ENCODE measurements around the gene MAN2A2.
"Not testable (repeated sequence)": the region's sequence is repeated elsewhere in the genome, so short reads cannot be mapped to it uniquely, and the experiment has no call there.

Gene MAN2A2

DNA sequence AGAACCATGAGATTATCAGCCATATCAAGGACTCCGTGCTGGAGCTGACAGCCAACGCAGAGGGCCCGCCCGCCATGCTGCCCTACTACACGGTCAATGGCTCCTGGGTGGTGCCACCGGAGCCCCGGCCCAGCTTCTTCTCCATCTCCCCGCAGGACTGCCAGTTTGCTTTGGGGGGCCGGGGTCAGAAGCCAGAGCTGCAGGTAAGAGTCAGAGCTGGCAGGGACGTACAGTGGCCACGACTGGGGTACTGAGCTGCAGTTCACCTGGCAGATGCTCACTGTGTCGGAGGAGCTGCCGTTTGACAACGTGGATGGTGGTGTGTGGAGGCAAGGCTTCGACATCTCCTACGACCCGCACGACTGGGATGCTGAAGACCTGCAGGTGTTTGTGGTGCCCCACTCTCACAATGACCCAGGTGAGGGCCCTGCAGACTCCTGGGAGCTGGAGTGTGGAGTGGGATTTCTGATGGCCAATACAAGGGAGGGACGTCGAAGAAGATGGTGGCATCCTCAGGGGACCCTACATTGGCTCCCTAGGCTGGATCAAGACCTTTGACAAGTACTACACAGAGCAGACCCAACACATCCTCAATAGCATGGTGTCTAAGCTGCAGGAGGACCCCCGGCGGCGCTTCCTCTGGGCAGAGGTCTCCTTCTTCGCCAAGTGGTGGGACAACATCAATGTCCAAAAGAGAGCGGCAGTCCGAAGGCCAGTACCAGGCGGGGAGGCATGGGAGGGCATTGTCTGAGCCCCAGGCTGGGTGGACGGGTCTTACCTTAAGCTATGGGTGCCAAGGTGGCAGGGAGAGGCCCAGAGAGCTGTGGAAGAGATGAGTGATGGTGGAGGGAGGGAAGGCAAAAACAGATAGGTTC lies 2.4 kb downstream of the MAN2A2 start:
- DNase-seq: no peak

- no peak for DNase-seq
Measured at GRCh38 chr15:90906181-90906849, 3.2 kb downstream of the MAN2A2 start.

DNA sequence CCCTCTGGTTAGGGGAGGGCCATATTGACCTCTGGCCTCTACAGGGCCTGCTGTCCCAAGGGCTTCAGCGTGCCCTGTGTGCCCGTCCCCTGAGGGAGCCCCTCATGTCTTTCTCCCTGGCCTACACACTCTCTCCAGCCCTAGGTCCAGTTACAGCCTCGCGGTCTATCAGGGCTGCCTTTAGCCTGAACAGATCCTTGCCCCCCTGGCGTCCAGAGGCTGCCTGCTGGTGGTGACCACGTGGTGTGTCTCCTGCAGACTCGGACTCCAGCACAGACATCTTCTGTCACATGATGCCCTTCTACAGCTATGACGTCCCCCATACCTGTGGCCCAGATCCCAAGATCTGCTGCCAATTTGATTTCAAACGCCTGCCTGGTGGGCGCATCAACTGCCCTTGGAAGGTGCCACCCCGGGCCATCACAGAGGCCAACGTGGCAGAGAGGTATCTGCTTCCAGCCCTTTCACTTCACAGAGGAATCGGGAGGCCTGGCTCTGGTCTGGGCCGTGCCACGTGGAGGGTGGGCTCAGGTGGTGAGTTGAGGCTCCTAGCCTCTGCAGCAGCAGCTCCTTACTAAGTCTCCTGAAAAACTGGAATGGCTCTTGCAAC lies 4.1 kb downstream of the MAN2A2 start:
- no peak for DNase-seq

GRCh38 chr15:90907838-90908507 lies 4.9 kb downstream of the MAN2A2 start:
- no peak for DNase-seq

DNA sequence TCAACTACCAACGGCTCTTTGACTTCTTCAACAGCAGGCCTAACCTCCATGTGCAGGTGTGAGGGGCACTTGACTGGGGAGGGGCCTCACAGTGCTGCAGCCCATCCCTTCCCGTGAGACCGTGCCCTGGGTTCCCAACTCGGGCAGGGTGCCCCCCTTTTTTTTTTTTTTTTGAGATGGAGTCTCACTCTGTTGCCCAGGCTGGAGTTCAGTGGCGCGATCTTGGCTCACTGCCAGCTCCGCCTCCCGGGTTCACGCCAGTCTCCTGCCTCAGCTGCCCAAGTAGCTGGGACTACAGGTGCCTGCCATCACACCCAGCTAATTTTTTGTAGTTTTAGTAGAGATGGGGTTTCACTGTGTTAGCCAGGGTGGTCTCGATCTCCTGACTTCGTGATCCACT lies 6.3 kb downstream of the MAN2A2 start:
- not testable (repeated sequence) for DNase-seq

- DNase-seq: no peak
Measured at GRCh38 chr15:90909976-90910375, 6.9 kb downstream of the MAN2A2 start.

DNA sequence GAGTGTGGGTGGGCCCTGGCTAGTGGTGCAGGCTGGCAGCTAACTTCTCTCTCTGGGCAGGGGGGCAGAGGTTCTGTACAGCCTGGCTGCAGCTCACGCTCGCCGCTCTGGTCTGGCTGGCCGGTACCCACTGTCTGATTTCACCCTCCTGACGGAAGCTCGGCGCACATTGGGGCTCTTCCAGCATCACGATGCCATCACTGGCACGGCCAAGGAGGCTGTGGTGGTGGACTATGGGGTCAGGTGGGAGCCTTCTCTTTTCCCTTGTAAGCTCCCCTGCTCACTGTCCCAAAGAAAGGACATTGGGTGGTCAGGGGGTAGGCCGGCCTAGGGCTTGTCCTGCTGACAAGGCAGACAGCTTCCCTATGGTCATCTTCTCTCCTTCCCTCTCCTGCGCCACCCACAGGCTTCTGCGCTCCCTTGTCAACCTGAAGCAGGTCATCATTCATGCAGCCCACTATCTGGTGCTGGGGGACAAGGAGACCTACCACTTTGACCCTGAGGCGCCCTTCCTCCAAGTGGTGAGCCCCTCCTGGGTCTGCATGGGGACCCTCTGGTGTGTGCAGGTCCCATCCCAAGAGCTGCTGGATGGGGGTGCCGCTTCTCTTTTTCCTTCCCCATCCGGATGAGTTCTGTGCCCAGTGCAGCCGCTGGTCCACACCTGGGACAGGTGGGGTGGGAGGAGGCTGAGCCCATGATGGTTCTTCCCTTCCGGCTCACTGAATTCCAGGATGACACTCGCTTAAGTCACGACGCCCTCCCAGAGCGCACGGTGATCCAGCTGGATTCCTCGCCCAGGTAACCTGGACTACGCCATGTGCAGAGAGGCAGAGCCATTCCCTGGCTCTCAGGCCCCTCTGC lies 7.6 kb downstream of the MAN2A2 start:
- no peak for DNase-seq

DNA sequence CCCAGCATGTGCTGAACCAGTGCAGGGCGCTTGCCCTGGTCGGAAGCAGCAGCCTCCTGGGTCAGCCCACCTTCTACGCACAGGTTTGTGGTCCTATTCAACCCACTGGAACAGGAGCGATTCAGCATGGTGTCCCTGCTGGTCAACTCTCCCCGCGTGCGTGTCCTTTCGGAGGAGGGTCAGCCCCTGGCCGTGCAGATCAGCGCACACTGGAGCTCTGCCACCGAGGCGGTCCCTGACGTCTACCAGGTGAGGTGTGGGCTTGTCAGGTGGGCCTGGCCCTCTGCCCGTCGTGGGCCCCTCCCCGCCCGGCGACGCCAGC lies 8.2 kb downstream of the MAN2A2 start:
- no peak for DNase-seq

DNA sequence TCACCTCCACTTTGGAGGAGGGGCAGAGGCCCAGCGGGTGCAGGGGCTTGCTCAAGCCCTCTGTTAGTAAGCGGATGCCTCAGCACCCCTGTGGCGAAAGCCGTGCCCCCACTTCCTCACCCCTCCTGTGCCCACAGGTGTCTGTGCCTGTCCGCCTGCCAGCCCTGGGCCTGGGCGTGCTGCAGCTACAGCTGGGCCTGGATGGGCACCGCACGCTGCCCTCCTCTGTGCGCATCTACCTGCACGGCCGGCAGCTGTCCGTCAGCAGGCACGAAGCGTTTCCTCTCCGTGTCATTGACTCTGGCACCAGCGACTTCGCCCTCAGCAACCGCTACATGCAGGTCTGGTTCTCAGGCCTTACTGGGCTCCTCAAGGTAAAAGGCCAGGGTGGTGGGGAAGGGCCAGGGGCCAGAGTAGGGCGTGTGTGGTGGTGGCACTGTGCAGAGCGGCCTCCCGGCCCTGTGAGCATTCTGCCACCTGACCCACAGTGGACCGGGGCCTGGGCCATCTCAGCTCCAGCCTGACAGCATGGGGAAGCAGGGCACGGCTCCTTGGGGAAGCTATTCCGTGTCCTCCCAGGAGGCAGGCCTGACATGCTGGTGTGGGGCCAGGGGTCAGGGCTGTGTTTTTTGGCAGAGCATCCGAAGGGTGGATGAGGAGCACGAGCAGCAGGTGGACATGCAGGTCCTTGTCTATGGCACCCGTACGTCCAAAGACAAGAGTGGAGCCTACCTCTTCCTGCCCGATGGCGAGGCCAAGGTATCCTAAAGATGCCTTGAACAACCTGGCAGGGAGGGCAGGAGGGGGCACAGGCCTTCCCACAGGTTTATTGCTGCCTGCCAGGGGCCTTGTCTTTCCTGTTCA lies 9.0 kb downstream of the MAN2A2 start:
- DNase-seq: no peak

DNA sequence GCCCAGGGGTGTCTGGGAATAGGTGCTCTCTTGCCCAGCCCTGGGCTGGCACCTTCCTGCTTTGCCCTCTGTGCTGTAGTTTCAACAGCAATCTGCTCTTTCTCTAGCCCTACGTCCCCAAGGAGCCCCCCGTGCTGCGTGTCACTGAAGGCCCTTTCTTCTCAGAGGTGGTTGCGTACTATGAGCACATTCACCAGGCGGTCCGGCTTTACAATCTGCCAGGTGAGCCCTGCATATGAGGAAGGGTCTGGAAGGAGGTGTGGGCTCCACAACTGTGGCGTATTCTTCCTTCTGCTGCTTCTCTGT lies 9.6 kb downstream of the MAN2A2 start:
- no peak for DNase-seq

DNA sequence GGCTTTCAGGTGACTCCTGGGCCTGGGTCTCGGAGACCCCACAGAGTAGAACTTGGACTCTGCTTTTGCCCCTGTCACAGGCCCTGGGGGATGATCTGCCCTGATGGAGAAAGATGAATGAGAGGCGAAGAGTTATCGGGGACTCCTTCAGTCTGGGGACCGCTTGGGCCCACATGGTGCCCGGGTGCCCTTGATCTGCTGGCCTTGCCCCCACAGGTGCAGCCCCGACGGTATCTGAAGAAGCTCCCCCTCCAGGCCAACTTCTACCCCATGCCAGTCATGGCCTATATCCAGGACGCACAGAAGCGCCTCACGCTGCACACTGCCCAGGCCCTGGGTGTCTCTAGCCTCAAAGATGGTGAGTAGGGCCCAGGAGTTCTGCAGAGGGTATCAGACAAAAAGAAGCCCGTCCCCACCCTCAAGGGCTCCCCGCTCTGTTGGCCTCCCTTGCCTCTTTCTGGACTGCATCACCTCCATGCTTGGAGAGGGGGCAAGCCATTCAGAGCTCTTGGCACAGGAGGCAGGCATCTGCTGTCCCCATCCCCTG lies 10.4 kb downstream of the MAN2A2 start:
- DNase-seq: no peak

GRCh38 chr15:90914305-90915080 lies 11.4 kb downstream of the MAN2A2 start:
- no peak for DNase-seq

DNA sequence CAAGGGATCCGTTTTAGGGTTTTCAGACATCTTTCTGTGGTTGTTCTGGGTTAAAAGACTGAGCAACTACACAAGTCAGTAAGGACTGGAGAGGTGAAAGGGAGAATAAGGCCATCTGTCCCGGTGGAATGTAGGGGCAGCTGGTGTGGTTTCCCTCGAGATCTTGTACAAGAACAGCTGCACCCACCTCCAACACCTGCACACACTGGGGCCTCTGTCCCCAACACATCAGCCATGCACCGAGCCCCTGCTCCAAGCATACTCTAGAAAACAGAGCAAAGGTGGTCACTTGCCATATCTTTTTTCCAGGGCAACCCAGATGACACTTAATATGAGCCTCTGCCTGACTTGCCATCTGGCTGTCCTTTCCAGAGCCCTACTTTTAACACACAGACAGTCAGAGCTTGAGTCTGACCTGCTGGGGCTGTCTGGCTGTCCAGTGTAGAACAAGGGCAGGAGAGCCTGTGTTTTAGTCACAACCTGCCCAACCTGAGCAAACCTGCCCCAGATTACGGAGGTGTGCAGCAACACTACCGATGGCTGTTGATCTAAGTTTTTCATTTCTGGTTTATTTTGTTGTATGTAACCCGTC lies 12.2 kb downstream of the MAN2A2 start:
- DNase-seq: no peak

GRCh38 chr15:90915808-90916440 lies 12.8 kb downstream of the MAN2A2 start:
- DNase-seq: no peak

DNA sequence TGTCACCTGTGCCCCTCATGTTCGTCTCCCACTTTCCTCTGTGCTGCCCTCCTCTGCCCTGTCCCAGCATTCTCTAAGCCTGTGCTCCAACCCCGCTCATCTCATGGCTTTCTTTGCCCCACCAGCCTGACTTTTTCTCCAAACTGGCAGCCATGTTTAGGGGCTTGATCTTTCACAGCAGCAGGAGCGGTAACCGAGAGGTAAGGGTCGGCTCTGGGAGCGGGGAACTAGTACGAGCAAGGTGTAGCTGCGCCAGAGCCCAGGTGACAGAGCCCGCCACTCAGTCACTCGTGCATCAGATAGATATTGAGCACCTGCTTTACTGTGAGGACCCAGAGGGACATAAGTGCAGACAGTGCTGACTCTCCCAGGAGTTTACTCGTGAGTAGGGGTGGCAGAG lies 13.4 kb downstream of the MAN2A2 start:
- DNase-seq: no peak

GRCh38 chr15:90917569-90917968 lies 14.5 kb downstream of the MAN2A2 start:
- DNase-seq: no peak

GRCh38 chr15:90918034-90918788 lies 15.1 kb downstream of the MAN2A2 start:
- DNase-seq: no peak

- DNase-seq: no peak
Measured at GRCh38 chr15:90918835-90919234, 15.7 kb downstream of the MAN2A2 start.

GRCh38 chr15:90921887-90922286 lies 18.8 kb downstream of the MAN2A2 start:
- no peak for DNase-seq
